Thyroid gland (tissue), 4 donors: ENCODE measurements around the gene TOP2B.

ENCODE experiments used
- CTCF ChIP-seq, 6 experiments: fragments of 200-600 bp in 3 of 6; fragments of 450-650 bp in 3 of 6; sonication (generic) in 3 of 6; IDR thresholded peaks; one replicate each; pipeline ENCODE4 v1.5.1; 2016 to 2019; ENCODE audit warnings: antibody characterized with exemption in 6 of 6, mild to moderate bottlenecking in 2 of 6, inconsistent platforms in 1 of 6, moderate library complexity in 1 of 6
- POLR2A ChIP-seq, 2 donors: fragments of 450-650 bp; IDR thresholded peaks; one replicate each; pipeline ENCODE4 v1.6.1; 2017; ENCODE audit warnings: antibody characterized with exemption in 2 of 2, mild to moderate bottlenecking in 2 of 2, moderate library complexity in 1 of 2

GRCh38 chr3:25713341-25713985 is 48.8 kb upstream of the TOP2B start:
- no peak for TF ChIP-seq CTCF (IDR thresholded peaks at IDR 0.05)
- TF ChIP-seq POLR2A (IDR thresholded peaks at IDR 0.05) = no peak
